GM12892 (cell line): ENCODE data around the gene TMEM131.
"Not testable (repeated sequence)": the region's sequence is repeated elsewhere in the genome, so short reads cannot be mapped to it uniquely, and the experiment has no call there.

Experiments
- DNase-seq: peaks from one replicate; pipeline ENCODE4 v3.0.0; 2011; ENCODE audit not compliant: insufficient read length
- FAIRE-seq: peaks from 2 replicates; lab custom pipeline; 2011; peaks lifted over from hg19 to GRCh38; lab: Jason Lieb, UNC
- POLR2A ChIP-seq: IDR thresholded peaks from 2 replicates; pipeline ENCODE4 v1.6.1; 2011; ENCODE audit warnings: low read depth, low read length, control low read depth
- POLR2AphosphoS5 ChIP-seq: IDR thresholded peaks from 2 replicates; pipeline ENCODE4 v1.6.1; 2011; ENCODE audit warnings: low read depth, low read length, control low read depth
- TAF1 ChIP-seq: IDR thresholded peaks from 2 replicates; pipeline ENCODE4 v1.6.1; 2011; ENCODE audit warnings: low read depth, mild to moderate bottlenecking, control low read depth, low read length, borderline replicate concordance

The TMEM131 gene

DNA sequence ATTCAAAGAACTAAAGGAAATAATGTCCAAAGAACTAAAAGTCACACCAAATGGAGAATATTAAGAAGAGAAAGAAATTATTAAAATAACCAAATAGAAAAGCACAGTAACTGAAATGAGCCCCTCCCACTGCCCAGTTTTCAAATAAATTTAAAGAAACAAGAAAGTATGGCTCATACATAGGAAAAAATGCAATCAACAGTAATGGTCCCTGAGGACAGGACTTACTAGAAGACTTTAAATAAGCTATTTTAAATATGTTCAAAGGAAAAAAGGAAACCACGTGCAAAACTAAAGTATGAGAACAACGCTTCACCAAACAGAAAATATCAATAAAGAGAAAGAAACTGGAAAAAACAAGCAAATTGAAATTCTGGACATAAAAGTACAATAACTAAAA, 58.9 kb downstream of the TMEM131 start:
- TF ChIP-seq POLR2A (no peak), POLR2AphosphoS5 (no peak), TAF1 (no peak)
- DNase-seq: no peak
- no peak for FAIRE-seq

DNA sequence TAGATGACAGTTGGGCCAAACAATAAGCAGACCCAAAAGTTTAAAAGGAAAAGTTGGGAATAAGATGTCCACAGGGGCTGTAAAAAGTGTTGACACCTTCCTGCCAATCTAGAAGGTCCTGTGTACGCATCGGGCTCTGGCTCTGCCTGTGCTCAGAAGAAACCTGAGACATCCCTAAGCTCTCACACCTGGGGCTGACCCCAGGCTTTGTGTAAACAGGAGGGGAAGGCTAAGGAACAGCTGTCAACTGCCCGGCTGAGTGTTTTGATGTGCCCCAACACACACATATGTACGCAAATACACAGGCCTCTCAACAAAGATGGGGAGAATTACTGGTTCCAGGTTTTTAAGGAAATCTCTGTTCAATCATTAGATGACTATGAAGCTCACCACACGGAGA, 59.5 kb downstream of the TMEM131 start:
- DNase-seq (no peak), FAIRE-seq (no peak)
- TF ChIP-seq POLR2A (no peak), POLR2AphosphoS5 (no peak), TAF1 (no peak)

DNA sequence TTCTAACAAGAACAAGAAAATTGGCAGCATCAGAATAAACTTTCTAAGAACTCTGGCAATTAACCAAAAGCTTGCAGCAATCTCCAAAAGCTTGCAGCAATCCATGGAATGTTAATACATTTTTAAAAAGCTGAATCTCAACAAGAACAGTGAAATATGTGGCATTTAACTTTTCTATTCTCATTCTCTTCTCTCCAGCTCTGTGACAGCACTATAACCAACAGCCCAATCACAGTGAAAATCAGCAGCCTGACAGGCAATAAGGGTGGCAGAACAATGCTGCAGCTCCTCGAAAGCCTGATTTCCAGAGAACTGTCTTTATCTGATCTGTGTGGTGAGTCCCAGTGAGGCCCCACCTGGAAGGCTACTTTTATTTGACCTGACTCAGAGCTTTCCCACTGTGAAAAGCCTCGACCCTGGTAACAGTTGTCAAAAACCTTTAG, 60.0 kb downstream of the TMEM131 start:
- TF ChIP-seq POLR2A (no peak), TAF1 (no peak), POLR2AphosphoS5 (no peak)
- DNase-seq (no peak), FAIRE-seq (no peak)

DNA sequence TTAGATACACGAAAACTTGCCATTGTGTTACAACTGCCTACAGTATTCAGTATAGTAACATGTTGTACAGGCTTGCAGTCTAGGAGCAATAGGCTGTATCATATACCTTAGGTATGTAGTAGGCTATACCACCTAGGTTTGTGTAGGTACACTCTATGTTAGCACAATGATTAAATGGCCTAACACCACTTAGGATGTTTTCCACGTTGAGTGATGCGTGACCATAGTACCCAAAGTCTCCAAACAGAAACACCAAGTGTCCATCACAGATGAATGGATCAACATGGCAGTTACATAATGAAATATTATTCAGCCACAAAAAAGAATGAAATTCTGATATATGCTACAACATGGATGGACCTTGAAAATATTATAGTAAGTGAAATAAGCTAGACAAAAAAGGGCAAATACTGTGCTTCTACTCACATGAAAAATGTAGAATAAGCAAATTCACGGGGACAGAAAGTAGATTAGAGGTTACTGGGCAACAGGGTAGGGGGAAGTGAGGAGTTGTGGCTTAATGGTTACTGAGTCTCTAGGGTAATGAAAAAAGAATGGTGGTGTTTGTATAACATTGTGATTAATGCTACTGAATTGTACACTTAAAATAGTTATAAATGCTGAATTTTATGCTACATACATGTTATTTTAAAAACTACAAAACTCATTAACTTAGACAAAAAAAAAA, 62.6 kb downstream of the TMEM131 start:
- FAIRE-seq (peak; percentile 84), DNase-seq (no peak)
- TF ChIP-seq POLR2A (no peak), TAF1 (no peak), POLR2AphosphoS5 (no peak)

DNA sequence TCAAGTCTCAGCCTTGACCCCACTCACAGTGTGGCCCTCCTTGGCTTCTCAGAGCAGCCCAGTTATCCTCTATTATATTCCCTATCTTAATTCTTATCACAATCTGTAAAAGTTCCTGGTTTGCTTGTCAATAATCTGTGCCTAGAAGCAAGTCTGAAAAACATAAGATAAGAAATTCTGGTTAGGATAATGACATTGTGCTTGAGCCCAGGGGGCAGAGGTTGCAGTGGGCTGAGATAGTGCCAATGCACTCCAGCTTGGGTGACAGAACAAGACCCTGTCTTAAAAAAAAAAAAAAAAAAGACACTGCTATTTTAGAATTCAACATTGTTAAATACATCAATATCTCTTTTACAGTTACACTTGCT, 63.9 kb downstream of the TMEM131 start:
- TF ChIP-seq POLR2A: no peak
- no peak for TF ChIP-seq TAF1
- no peak for FAIRE-seq

DNA sequence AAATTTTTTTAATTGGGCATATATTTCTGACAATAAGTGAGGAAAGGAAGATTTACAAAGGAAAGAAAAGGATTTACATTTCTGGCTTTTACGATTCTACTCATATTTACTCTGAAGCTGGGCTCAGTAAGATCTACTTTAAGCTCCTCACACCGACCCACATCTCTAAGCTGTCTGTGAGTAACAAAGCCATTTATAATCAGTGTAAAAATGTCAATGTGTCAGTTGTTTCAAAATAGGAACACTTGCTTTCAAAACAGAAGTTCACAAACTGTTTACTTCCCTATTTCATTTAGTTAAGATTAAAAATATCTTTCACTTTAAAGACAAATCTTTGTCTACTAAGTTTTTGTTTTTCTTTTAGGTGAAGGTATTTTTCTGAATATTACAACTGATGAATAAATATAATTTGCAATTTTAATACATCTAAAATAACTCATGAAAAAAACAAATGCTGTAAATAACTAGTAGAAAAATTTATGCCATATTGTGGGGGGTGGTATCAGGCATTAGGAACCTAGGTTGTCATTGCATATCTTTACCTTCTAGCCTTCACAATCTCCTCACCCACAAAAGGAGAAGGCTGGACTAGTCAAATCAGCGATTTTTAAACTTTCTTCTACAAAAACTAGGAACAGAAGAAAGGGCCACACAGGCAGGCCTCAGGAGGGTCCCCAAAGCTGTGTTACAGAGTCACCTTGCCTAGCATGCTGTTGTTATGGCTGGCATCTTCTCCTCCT, 64.5 kb downstream of the TMEM131 start:
- peak; percentile 67 for FAIRE-seq
- DNase-seq: no peak
- TF ChIP-seq POLR2AphosphoS5: no peak
- TF ChIP-seq POLR2A: 0 out of 2 replicates have a peak, but pooled peaks have one; percentile 16
- TF ChIP-seq TAF1: no peak

More for the DNA sequence above, 63.9 kb downstream of the TMEM131 start:
- no peak for DNase-seq

DNA sequence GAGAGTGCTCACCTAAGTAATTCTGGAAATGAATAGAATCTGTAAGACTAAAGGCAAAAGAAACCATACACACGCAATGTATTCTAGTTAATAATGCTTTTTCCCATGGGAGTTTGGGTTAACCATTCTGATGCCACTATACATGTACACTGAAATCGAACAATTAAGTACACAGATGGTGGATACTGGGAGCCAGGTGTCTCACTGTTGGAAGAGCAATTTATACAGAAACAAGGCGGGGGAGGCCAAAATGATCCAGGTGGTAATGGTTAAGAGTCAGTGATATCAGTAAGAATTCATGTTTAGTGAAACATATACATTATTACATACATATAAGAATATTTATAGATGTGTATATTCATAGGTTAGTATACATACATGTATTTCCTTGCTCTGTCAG, 67.2 kb downstream of the TMEM131 start:
- FAIRE-seq: peak; percentile 70
- TF ChIP-seq POLR2A (no peak), POLR2AphosphoS5 (no peak), TAF1 (no peak)
- DNase-seq: no peak

DNA sequence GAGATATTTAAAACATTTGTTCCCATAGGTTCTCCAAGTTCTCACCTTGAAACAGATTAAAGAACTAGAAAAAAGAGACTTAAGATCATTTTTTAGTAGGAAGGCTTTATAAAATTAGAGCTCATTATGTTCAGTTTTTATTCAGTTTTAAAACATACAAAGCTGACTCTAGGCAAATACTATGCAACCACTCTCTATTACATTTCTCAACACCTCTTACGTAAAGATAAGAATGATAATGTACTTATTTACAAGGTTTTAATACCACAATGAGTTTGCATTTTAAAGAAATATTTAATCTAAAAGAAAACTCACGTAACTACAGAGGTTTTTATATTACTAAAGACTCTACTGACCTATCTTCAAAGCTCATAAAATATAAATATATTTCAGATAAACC, 68.8 kb downstream of the TMEM131 start:
- FAIRE-seq (no peak), DNase-seq (no peak)
- TF ChIP-seq POLR2AphosphoS5 (no peak), POLR2A (no peak), TAF1 (no peak)

DNA sequence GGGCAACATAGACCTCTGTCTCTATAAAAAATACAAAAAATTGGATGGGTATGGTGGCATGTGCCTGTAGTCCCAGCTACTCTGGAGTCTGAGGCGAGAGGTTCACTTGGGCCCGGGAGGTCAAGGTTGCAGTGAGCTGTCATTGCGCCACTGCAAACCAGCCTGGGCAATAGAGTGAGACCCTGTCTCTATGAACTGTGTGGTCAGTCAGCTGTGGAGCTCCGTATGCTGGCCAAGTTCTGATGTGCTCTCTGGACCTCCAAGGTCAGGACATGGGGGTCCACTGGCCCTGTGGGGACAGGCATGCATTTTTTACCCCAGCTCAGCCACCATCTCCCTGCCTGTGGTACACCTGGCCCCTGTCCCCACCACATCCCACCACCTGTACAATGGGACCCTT, 71.6 kb downstream of the TMEM131 start:
- no peak for TF ChIP-seq POLR2A
- no peak for TF ChIP-seq POLR2AphosphoS5
- TF ChIP-seq TAF1: no peak
- DNase-seq (no peak), FAIRE-seq (no peak)

DNA sequence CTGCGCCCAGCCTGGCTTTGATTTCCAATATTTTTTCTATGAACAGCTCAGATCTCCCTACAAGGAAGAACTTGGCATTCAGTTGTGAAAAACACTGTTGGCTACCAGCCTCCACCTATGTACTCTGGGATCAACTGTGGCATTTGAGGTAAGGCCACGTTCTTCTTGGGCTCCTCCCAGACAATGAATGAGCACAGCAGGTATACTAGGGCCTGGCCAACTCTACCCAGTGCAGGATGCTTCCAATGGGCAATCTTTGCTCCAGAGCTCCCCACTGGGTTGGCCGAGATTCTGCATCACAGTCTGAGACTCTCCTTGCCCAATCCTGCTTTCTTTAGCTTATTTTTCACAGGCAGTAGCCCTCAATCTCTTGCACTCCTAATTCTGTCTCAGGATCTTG, 75.9 kb downstream of the TMEM131 start:
- no peak for FAIRE-seq
- no peak for DNase-seq
- TF ChIP-seq POLR2A (no peak), TAF1 (no peak), POLR2AphosphoS5 (no peak)

DNA sequence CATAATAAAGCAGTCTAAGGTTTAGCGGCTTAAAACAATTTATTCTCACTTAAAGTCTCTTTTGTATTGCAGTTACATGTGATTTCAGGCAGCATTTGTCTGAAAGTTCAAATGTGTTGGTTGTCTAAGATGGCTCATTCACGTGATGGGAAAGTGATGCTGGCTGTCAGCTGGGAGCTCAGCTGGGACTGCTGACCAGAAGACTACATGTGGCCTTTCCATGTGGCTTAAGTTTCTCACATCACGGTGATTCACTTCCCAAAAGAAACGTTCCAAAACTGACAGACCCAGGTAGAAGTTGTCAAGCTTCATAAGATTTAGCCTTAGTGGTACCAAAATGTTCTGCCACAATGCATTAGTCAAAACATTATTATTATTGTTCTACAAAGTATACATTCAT, 76.9 kb downstream of the TMEM131 start:
- no peak for TF ChIP-seq POLR2A
- no peak for TF ChIP-seq TAF1
- no peak for TF ChIP-seq POLR2AphosphoS5
- FAIRE-seq: no peak
- no peak for DNase-seq

DNA sequence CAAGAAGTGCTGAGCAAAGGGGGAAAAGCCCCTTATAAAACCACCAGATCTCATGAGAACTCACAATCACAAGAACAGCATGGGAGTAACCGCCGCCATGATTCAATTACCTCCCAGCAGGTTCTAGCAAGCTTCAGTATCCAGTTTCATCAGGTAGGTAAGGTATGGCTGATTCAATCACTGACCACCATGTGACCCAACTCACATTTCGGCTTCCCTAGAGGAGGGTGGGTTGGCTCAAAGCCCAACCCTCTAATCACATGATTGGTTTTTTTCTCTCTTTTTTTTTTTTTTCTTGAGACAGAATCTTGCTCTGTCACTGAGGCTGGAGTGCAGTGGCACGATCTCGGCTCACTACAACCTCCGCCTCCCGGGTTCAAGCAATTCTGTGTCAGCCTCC, 78.1 kb downstream of the TMEM131 start:
- FAIRE-seq, DNase-seq: not testable (repeated sequence)
